Activated naive CD8-positive, alpha-beta T cell treated with anti-CD3 and anti-CD28 coated beads, Interleukin-2, amount 50 U/mL, for 16 hours (primary cell): Measurements from ENCODE around the gene SORCS1.

Source experiments
- DNase-seq: peaks from one replicate; pipeline ENCODE4 v3.0.0-alpha.2; 2020; ENCODE audit warnings: low read depth, low spot score

Gene SORCS1

GRCh38 chr10:106816318-106817085, 348.0 kb downstream of the SORCS1 start:
- no peak for DNase-seq

- no peak for DNase-seq
Measured at GRCh38 chr10:106815427-106816043, 349.0 kb downstream of the SORCS1 start.

- no peak for DNase-seq
Measured at GRCh38 chr10:106804992-106805582, 359.4 kb downstream of the SORCS1 start.

- DNase-seq, result no peak
Measured at GRCh38 chr10:106802949-106803348, 361.6 kb downstream of the SORCS1 start.

- no peak for DNase-seq
Measured at GRCh38 chr10:106799776-106800175, 364.7 kb downstream of the SORCS1 start.

- DNase-seq, result no peak
Measured at GRCh38 chr10:106795619-106796018, 368.9 kb downstream of the SORCS1 start.

GRCh38 chr10:106793617-106794016, 370.9 kb downstream of the SORCS1 start:
- DNase-seq, result no peak

- DNase-seq, result no peak
Measured at GRCh38 chr10:106789623-106790022, 374.9 kb downstream of the SORCS1 start.

GRCh38 chr10:106788982-106789381, 375.5 kb downstream of the SORCS1 start:
- no peak for DNase-seq

- DNase-seq, result no peak
Measured at GRCh38 chr10:106785528-106785927, 379.0 kb downstream of the SORCS1 start.

GRCh38 chr10:106780632-106781031, 383.9 kb downstream of the SORCS1 start:
- no peak for DNase-seq

- DNase-seq, result no peak
Measured at GRCh38 chr10:106777841-106778240, 386.7 kb downstream of the SORCS1 start.

- DNase-seq, result no peak
Measured at GRCh38 chr10:106775127-106775526, 389.4 kb downstream of the SORCS1 start.

- no peak for DNase-seq
Measured at GRCh38 chr10:106772957-106773356, 391.5 kb downstream of the SORCS1 start.

GRCh38 chr10:106771154-106771553, 393.4 kb downstream of the SORCS1 start:
- no peak for DNase-seq

GRCh38 chr10:106768204-106768603, 396.3 kb downstream of the SORCS1 start:
- DNase-seq, result no peak

- no peak for DNase-seq
Measured at GRCh38 chr10:106765928-106766327, 398.6 kb downstream of the SORCS1 start.

GRCh38 chr10:106765241-106765754, 399.2 kb downstream of the SORCS1 start:
- no peak for DNase-seq

- DNase-seq, result no peak
Measured at GRCh38 chr10:106764360-106764759, 400.1 kb downstream of the SORCS1 start.

GRCh38 chr10:106761906-106762305, 402.6 kb downstream of the SORCS1 start:
- DNase-seq, result no peak

- DNase-seq, result no peak
Measured at GRCh38 chr10:106757521-106757920, 407.0 kb downstream of the SORCS1 start.

- no peak for DNase-seq
Measured at GRCh38 chr10:106751091-106751490, 413.4 kb downstream of the SORCS1 start.

- DNase-seq, result no peak
Measured at GRCh38 chr10:106746868-106747267, 417.6 kb downstream of the SORCS1 start.
